Epithelial cell of proximal tubule (primary cell): ENCODE data around the gene CLPSL2. TPM values are rescaled to one million over a fixed set of nuclear protein-coding genes. Genes with fewer than 3 reads are reported as not detected.

ENCODE experiments used
- DNase-seq: peaks from one replicate; pipeline ENCODE4 v3.0.0-alpha.2; 2011; ENCODE audit warnings: low read depth
- H3K4me3 ChIP-seq: 2 replicates; pipeline ENCODE4 v1.5.1; 2011; ENCODE audit warnings: low read depth, mild to moderate bottlenecking, low read length
- CTCF ChIP-seq: conservative IDR thresholded peaks from 2 replicates; pipeline ENCODE4 v1.5.1; 2012; ENCODE audit warnings: low read depth, mild to moderate bottlenecking, low read length
- total RNA-seq: library from RNA; depleted of rRNA; stranded (reverse); fragments of >200 nt; gene quantifications from 2 replicates; pipeline ENCODE4 v1.2.3, GENCODE V29; 2015

The CLPSL2 gene
- total RNA-seq, 1 donor from 2014 or later = not detected

GRCh38 chr6:35736982-35737412 is 39.4 kb upstream of the CLPSL2 start, which contains the start of gene ARMC12:
Gene ARMC12, plus strand, starts transcription at chr6:35737032. Its CDS starts 77 bp downstream, at chr6:35737109.
- H3K4me3 ChIP-seq = no peak within 1 kb of the TSS
- no peak for TF ChIP-seq CTCF
- no peak for DNase-seq

- no peak for DNase-seq
- no peak overlapping the region for H3K4me3 ChIP-seq
- TF ChIP-seq CTCF = peak; percentile 89
These were observed 38.8 kb upstream of the CLPSL2 start for GRCh38 chr6:35737413-35738211.

- no peak for DNase-seq
- no peak for TF ChIP-seq CTCF
- no peak overlapping the region for H3K4me3 ChIP-seq
These were observed 36.5 kb upstream of the CLPSL2 start for GRCh38 chr6:35739645-35740524.

- no peak for DNase-seq
- no peak for TF ChIP-seq CTCF
- no peak overlapping the region for H3K4me3 ChIP-seq
These were observed 33.6 kb upstream of the CLPSL2 start for GRCh38 chr6:35742842-35743241.

- TF ChIP-seq CTCF = no peak
- DNase-seq = no peak
- no peak overlapping the region for H3K4me3 ChIP-seq
These were observed 30.9 kb upstream of the CLPSL2 start for GRCh38 chr6:35745509-35745908.

GRCh38 chr6:35746516-35746915 is 29.9 kb upstream of the CLPSL2 start:
- no peak for TF ChIP-seq CTCF
- DNase-seq = no peak
- H3K4me3 ChIP-seq = no peak overlapping the region
